Astrocyte of the spinal cord (primary cell): Measurements from ENCODE around the gene LEKR1.

ENCODE experiments used
- DNase-seq: peaks from one replicate; pipeline ENCODE4 v3.0.0; 2011; ENCODE audit warnings: low read depth, low spot score
- H3K4me3 ChIP-seq: 2 replicates; pipeline ENCODE4 v1.5.1; 2011; ENCODE audit warnings: low read depth, mild to moderate bottlenecking, low read length, moderate library complexity
- in situ Hi-C: cut with HindIII; loops from 2 replicates; pipeline ENCODE4 v1.10.0; 2017; ENCODE audit warnings: low sequenced_read_pairs
- TF ChIP-seq, protein P1 (sequence below): IDR thresholded peaks from 2 replicates; pipeline ENCODE4 v1.5.1; 2012; ENCODE audit warnings: low read depth, mild to moderate bottlenecking, low read length, inconsistent platforms

The LEKR1 gene

GRCh38 chr3:157058392-157059071, 232.4 kb downstream of the LEKR1 start:
- in situ Hi-C loops, result no loop called here
- DNase-seq, result no peak
- no peak overlapping the region for H3K4me3 ChIP-seq
- TF ChIP-seq, protein P1, sequence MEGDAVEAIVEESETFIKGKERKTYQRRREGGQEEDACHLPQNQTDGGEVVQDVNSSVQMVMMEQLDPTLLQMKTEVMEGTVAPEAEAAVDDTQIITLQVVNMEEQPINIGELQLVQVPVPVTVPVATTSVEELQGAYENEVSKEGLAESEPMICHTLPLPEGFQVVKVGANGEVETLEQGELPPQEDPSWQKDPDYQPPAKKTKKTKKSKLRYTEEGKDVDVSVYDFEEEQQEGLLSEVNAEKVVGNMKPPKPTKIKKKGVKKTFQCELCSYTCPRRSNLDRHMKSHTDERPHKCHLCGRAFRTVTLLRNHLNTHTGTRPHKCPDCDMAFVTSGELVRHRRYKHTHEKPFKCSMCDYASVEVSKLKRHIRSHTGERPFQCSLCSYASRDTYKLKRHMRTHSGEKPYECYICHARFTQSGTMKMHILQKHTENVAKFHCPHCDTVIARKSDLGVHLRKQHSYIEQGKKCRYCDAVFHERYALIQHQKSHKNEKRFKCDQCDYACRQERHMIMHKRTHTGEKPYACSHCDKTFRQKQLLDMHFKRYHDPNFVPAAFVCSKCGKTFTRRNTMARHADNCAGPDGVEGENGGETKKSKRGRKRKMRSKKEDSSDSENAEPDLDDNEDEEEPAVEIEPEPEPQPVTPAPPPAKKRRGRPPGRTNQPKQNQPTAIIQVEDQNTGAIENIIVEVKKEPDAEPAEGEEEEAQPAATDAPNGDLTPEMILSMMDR, result no peak

DNA sequence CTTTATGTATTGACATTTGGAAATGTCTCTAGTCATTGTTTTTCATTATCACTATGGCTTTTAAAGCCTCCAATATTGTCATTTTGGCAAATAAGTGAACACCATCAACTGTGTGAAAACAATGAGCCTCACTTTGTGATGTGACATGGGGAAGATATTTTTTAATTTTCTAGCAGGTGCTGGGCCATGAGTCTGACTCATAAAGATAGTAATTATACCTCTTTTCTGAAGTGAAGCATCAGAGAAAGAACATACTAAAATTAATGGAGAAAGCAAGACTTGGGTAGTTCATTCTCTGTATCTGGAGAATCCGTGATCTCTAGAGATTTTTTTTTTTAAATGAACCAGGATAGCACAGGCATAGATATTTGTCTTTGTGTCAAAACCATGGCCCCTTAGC, 233.0 kb downstream of the LEKR1 start:
- in situ Hi-C loops, result no loop called here
- H3K4me3 ChIP-seq, result no peak overlapping the region
- TF ChIP-seq, protein P1, result no peak
- no peak for DNase-seq

GRCh38 chr3:157059661-157060060, 233.5 kb downstream of the LEKR1 start:
- no peak for DNase-seq
- H3K4me3 ChIP-seq, result no peak overlapping the region
- in situ Hi-C loops, result no loop called here
- TF ChIP-seq, protein P1, result no peak

DNA sequence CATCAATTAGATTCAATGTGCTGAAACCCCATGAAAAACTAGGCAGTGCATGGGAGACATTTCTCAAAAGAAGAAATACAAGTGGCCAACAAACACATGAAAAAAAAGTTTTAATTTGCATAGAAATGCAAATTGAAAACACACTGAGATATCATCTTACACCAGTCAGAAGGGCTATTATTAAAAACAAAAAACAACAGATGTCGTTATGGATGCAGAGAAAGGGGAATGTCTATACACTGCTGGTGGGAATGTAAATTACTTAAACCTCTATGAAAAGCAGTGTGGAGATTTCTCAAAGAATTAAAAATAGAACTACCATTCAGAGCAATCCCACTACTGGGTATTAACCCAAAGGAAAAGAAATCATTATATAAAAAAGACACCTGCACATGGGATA, 235.1 kb downstream of the LEKR1 start:
- TF ChIP-seq, protein P1, result no peak
- in situ Hi-C loops, result no loop called here
- DNase-seq, result no peak
- H3K4me3 ChIP-seq, result no peak overlapping the region

DNA sequence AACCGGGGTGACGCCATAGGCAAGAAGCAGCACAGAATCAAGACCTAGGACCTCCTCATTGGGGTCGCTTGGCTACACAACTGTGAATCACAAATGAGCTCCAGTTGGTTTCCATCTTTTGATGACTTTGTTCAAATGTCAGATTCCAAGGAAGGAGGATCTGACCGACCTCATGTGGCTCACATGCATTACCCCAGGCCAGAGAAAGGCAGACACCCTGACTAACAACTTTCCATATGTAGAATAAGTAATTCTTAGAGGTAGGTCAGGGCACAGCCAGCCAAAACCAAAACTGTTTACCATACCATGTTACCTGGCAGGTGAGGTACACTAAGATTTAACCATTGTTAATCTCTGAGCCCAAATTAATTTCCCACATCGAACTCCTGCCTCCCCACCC, 237.3 kb downstream of the LEKR1 start:
- TF ChIP-seq, protein P1, result no peak
- in situ Hi-C loops, result no loop called here
- DNase-seq, result no peak
- no peak overlapping the region for H3K4me3 ChIP-seq

GRCh38 chr3:157063926-157064325, 237.8 kb downstream of the LEKR1 start:
- TF ChIP-seq, protein P1, result no peak
- no peak overlapping the region for H3K4me3 ChIP-seq
- peak; percentile 74 for DNase-seq
- in situ Hi-C loops, result no loop called here
